GM18526 (cell line): ENCODE measurements around the gene LYRM1.

ENCODE experiments used
- POLR2A ChIP-seq: IDR thresholded peaks from 3 replicates; pipeline ENCODE4 v1.6.1; 2011; ENCODE audit not compliant: insufficient read length; ENCODE audit errors: extremely low read depth

LYRM1 gene

GRCh38 chr16:20887207-20887606 lies 13.4 kb upstream of the LYRM1 start:
- TF ChIP-seq POLR2A, result no peak

DNA sequence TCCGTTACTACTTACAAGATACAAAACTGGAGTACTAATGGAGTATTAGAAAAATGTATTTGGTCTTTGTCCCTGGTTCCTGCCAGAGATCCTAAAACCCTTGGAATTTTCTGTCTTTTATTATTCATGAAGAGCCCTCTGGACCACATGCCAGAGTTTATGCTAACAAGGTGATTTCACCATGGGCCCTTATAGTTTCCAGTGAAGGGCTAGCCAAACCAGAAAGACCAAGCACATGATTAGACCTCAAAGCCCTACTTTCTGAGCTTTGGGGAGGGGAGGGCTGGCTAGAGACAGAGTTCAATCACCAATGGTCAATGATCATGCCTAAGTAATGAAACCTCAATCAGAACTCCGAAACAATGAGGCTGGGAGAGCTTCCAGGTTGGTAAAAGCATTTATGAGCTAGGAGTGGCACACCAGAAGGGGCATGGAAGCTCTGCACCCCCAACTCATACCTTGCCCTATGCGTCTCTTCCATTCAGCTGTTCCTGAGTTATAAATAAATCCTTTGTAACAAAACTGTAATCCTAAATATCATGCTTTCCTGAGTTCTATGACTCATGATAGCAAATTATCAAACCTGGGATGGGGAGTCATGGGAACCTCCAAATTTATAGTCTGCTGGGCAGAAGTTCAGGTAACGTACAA lies 10.8 kb upstream of the LYRM1 start:
- no peak for TF ChIP-seq POLR2A

GRCh38 chr16:20894388-20894787 lies 6.2 kb upstream of the LYRM1 start:
- TF ChIP-seq POLR2A, result no peak

DNA sequence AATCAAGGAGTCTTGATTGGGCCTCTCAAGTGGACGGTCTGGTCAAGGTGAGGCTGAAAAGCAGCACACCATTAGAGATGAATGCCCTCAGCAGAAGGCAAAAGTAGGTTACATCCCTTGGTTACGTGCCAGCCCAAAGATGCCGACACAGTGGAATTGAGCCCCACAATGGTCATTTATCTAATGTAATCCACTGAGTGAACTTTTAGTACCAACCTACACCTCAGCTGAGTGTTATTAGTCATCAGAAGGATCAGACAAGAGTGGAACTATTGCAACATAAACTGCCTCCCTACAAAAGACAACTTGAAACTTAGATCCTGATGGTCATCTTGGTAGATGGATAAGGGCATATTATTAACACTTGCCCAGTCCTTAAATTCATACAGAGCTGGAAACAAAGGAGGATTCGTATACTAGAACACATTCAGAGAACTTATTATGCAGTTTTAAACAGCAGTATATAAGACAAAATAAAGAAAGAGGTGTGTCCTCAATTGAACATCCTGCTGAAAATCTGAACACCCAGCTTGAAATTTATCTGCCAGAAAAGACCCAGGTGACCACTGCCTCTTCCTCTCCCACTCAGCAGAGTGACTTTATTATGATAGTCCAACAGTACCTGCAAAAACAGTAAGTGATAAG lies 3.2 kb upstream of the LYRM1 start:
- TF ChIP-seq POLR2A, result no peak

- TF ChIP-seq POLR2A, result no peak
Measured at GRCh38 chr16:20897922-20898321, 2.6 kb upstream of the LYRM1 start.

DNA sequence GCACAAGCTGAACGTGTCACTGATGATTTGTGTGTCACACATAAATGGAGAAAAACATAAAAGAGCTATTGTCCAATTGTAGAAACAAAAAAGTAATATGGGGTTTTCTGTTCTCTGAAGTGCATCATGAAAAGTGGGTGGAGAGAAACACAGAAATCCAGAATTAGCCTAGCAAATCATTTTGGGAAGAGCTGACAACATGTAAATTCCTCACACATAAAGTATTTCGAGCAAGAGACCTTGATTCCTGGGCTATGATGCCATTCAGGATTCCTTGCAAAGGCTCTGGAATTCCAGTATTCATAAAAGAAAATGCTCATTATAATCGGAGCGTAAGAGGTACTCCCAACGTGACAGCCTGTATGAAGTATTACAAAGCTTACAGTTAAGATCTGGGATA lies 1.5 kb upstream of the LYRM1 start:
- TF ChIP-seq POLR2A, result no peak

- no peak for TF ChIP-seq POLR2A
Measured at GRCh38 chr16:20899477-20900298, 883 bp upstream of the LYRM1 start.

GRCh38 chr16:20901068-20901435 lies 481 bp downstream of the LYRM1 start:
- TF ChIP-seq POLR2A, result no peak

DNA sequence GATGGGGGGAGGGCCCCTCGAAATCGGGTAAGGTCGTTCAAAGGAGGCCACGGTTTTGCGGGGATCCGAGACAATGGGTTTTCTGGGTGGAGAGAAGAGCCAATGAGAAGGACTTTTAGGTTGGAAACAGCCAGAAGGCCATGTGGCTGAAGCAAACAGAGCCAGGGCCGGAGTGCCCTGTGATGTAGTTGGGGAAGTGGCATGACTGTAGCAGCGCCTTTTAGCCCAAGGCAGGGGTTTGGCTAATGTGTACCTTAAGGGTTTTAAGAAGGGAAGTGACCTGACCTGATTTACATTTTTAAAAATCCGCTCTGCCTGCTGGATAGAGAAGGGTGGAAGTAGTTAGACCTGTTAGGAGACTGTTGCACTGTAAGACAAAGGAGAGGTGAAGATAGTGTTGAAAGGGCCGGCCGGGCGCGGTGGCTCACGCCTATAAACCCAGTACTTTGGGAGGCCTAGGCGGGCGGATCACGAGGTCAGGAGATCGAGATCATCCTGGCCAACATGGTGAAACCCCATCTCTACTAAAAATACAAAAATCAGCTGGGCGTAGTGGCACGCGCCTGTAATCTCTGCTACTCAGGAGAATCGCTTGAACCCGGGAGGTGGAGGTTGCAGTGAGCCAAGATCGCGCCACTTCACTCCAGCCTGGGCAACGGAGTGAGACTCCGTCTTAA lies 1.0 kb downstream of the LYRM1 start:
- TF ChIP-seq POLR2A, result peak; percentile 63

GRCh38 chr16:20902426-20902825 lies 1.9 kb downstream of the LYRM1 start:
- no peak for TF ChIP-seq POLR2A

DNA sequence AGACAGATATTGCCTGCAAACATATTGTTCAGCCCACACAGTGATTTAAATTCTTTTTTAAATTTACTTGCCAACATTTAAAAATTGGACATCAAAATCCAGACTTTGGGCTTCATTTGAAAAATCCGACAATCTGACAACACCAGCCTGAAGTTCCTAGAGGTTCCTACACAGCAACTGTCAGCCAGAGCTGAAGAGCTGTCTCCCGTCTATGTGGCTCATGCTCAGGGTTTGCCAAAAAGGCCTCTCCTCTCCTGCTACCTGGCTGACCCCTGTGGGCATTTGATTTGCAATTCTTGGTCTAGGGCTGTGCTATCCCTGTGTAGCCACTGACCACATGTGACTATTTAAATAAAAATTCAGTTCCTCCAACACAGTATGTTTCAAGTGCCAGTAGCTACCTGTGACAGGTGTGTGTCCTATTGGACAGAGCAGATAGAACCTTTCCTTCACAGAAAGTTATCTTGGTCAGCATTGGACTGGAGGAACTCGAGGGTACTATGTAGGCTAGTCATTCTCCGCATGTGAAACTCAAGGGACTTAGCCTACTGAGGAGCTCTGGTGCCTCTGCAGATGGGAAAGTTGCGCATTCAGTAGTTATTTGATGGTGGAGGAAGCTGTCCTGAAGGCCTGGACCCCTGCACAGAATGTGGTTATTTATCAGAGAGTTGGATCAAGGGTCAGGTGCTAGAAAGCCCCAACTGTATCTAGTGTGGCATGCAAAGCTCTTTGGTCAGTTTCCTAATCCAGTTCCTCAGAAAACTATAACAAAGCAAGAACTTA lies 2.7 kb downstream of the LYRM1 start:
- TF ChIP-seq POLR2A, result no peak

DNA sequence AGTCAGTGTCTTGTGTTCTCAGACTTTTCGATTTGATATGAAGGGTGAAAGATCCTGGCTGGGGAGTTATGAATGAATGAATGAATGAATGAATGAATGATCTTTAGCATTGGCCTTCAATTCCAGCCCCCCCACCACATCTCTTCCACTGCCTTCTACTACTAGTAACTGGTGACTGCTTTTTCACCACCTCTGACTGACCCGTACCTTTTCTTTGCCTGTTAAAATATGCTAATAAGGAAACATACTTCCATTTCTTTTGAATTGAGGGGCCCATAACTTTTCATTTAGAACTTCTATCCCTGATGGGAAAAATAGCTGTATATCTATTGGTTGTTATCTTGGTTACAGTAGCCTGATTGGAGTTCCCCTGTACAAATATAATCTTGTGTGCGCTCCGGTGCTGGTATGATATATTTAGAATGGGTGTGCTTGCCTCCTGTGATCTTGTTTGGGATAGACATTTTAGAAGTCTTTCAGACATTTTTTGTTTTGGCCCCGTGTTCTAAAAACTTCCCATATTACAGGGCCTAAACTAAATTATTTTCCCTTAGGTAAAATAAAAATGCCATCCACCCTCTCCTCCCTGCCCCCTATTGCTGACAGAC lies 3.4 kb downstream of the LYRM1 start:
- no peak for TF ChIP-seq POLR2A

DNA sequence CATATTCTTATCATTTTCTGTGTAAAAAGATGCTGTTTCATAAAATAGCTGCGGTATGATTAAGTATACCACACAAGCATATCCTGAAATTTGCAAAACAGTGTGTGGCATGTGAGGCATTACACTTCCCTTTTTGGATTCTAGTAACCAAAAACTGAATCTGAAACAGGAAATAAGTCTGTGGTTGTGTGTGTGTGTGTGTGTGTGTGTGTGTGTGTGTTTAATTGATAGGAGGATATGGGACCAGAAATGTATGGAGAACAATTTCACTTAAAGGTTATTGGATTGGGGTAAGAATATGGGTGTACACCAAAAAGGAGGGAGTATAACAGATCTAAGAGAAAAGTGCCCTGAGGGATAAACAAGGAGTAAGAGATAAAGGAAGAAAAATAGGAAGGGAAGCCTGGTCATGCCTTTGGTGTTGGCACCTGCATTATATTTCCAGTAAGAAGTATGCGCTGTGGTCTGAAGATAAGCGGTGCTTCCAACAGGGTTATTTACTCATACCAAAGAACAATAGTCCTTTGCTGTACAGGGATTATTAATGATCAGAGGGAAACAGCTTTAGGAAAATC lies 4.0 kb downstream of the LYRM1 start:
- no peak for TF ChIP-seq POLR2A

DNA sequence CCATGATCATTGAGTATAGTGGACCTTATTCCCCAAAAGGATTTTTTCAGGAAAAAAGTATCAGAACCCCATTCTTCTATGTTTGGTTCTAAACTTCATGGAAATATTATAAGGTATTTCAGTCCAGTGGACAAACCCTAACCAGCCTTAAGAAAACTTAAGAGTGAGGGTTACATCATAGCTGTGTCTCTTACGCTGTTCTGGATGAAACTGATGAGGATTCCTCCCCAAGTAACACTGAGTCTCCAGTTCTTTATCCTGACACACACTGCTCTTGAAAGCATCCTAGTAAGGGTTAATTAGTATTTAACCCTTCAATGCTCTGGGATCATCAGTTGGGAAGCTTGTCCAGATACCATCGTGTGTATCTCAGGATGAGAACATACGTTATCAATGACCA lies 5.0 kb downstream of the LYRM1 start:
- TF ChIP-seq POLR2A, result no peak
